PC-3 (cell line): Measurements from ENCODE around the gene SORL1. TPM values are rescaled to one million over a fixed set of nuclear protein-coding genes. Genes with fewer than 3 reads are reported as not detected.

ENCODE experiments used
- ATAC-seq: fragments of 200-7000 bp; cut with Tn5 transposase; 2 replicates; pipeline ENCODE4 v1.9.1; 2020; ENCODE audit warnings: mild to moderate bottlenecking, moderate library complexity
- BruUV-seq: library from RNA; stranded (reverse); fragments of 400-500 nt; replicated peaks from 2 replicates; lab custom pipeline; 2021; lab: Mats Ljungman, UMichigan
- CTCF ChIA-PET: fragments of 300-600 bp; sonication (Branson Sonifier 250); formaldehyde crosslinking; loops from one replicate; lab custom pipeline; 2022; ENCODE audit warnings: antibody characterized with exemption; lab: Charles Lee
- POLR2A ChIA-PET: fragments of 300-600 bp; sonication (Branson Sonifier 250); formaldehyde crosslinking; loops from one replicate; lab custom pipeline; 2022; ENCODE audit warnings: antibody characterized with exemption; ENCODE audit not compliant: unreplicated experiment; lab: Charles Lee
- DNase-seq: peaks from one replicate; pipeline ENCODE4 v3.0.0-alpha.2; 2015
- H2AFZ ChIP-seq: fragments of 300-600 bp; sonication (generic); 2 replicates; pipeline ENCODE4 v1.6.0; 2016; ENCODE audit warnings: antibody characterized with exemption, low read length
- H3F3A ChIP-seq: fragments of 300-600 bp; sonication (generic); one replicate; pipeline ENCODE4 v1.6.0; 2017; ENCODE audit warnings: antibody characterized with exemption, low read length, control low read depth, mild to moderate bottlenecking; ENCODE audit not compliant: unreplicated experiment
- H3K27ac ChIP-seq: fragments of 300-600 bp; sonication (generic); 2 replicates; pipeline ENCODE4 v1.5.1; 2016; ENCODE audit warnings: mild to moderate bottlenecking, low read length
- H3K27me3 ChIP-seq: fragments of 300-600 bp; sonication (generic); 2 replicates; pipeline ENCODE4 v1.6.1; 2016; ENCODE audit warnings: low read length, mixed read lengths
- H3K36me3 ChIP-seq: fragments of 300-600 bp; sonication (generic); 2 replicates; pipeline ENCODE4 v1.6.1; 2016; ENCODE audit warnings: low read depth, mixed run types, low read length, mixed read lengths
- H3K4me1 ChIP-seq: fragments of 300-600 bp; sonication (generic); 2 replicates; pipeline ENCODE4 v1.5.1; 2016; ENCODE audit warnings: low read length; ENCODE audit not compliant: insufficient read depth
- H3K4me2 ChIP-seq: fragments of 300-600 bp; sonication (generic); 2 replicates; pipeline ENCODE4 v1.6.0; 2016; ENCODE audit warnings: low read length
- H3K4me3 ChIP-seq: fragments of 300-600 bp; sonication (generic); 2 replicates; pipeline ENCODE4 v1.5.1; 2016; ENCODE audit warnings: mild to moderate bottlenecking, low read length, mixed read lengths
- H3K79me2 ChIP-seq: fragments of 300-600 bp; sonication (generic); 2 replicates; pipeline ENCODE4 v1.6.1; 2017; ENCODE audit warnings: low read length, mixed read lengths
- H3K9ac ChIP-seq: fragments of 300-600 bp; sonication (generic); 2 replicates; pipeline ENCODE4 v1.6.0; 2016; ENCODE audit warnings: mild to moderate bottlenecking, low read length
- H3K9me2 ChIP-seq: fragments of 300-600 bp; sonication (generic); replicated peaks from 2 replicates; pipeline ENCODE4 v1.6.1; 2016; ENCODE audit warnings: mixed run types, low read length, mixed read lengths
- H3K9me3 ChIP-seq: fragments of 300-600 bp; sonication (generic); 2 replicates; pipeline ENCODE4 v1.6.1; 2016; ENCODE audit warnings: low read length, mixed read lengths
- H4K20me1 ChIP-seq: fragments of 300-600 bp; sonication (generic); 2 replicates; pipeline ENCODE4 v1.6.1; 2016; ENCODE audit warnings: low read length, mixed read lengths
- CTCF ChIP-seq: fragments of 300-600 bp; sonication (generic); conservative IDR thresholded peaks from 2 replicates; pipeline ENCODE4 v1.5.1; 2017; ENCODE audit warnings: antibody characterized with exemption, low read depth, mild to moderate bottlenecking, low read length
- EZH2 ChIP-seq: fragments of 300-600 bp; sonication (generic); IDR thresholded peaks from one replicate; pipeline ENCODE4 v1.6.1; 2017; ENCODE audit warnings: antibody characterized with exemption, mild to moderate bottlenecking, low read length; ENCODE audit not compliant: unreplicated experiment
- EZH2phosphoT487 ChIP-seq: fragments of 300-600 bp; sonication (generic); IDR thresholded peaks from 2 replicates; pipeline ENCODE4 v1.6.1; 2018; ENCODE audit warnings: mild to moderate bottlenecking, antibody characterized with exemption, low read length, borderline replicate concordance
- intact Hi-C: fragments of 100-400 bp; cut with micrococcal nuclease; formaldehyde crosslinking; loops from 2 replicates; pipeline ENCODE4 v1.9.0; 2023
- total RNA-seq: library from RNA; depleted of rRNA; stranded (reverse); fragments of >200 nt; gene quantifications from 2 replicates; pipeline ENCODE4 v1.2.3, GENCODE V29; 2014

SORL1 gene
- total RNA-seq, 1 experiment from 2014 or later, result 53.7 TPM

- Histone ChIP-seq H3K9me2 (no peaks in the 10 kb centered on the region), H3K9ac (no peak overlapping the region), H3K4me2 (no peak overlapping the region), H3K4me3 (no peak overlapping the region), H3K27ac (no peak overlapping the region), H2AFZ (no peak overlapping the region), H3K79me2 (no peaks in the 10 kb centered on the region), H3F3A (no peaks in the 10 kb centered on the region), H3K9me3 (no peaks in the 10 kb centered on the region), H4K20me1 (no peaks in the 10 kb centered on the region), H3K4me1 (peaks cover 5% of the 10 kb centered on the region; the same call in 1 of the 2 replicates), H3K27me3 (no peaks in the 10 kb centered on the region), H3K36me3 (peaks cover 11% of the 10 kb centered on the region; the same call in 1 of the 2 replicates)
- no peak for TF ChIP-seq CTCF
- TF ChIP-seq EZH2, result no peak
- TF ChIP-seq EZH2phosphoT487, result no peak
- DNase-seq (no peak), ATAC-seq (no peak; the same call in 1 of the 2 replicates)
- ChIA-PET POLR2A (no interaction called here), CTCF (no interaction called here)
- intact Hi-C loops, result no loop called here
- no TSS peak for BruUV-seq
These were observed 88.5 kb downstream of the SORL1 start for GRCh38 chr11:121540627-121541026.

- Histone ChIP-seq H3K27me3 (no peaks in the 10 kb centered on the region), H3K4me2 (no peak overlapping the region), H3K9me2 (no peaks in the 10 kb centered on the region), H3K27ac (no peak overlapping the region), H3K9ac (no peak overlapping the region), H2AFZ (no peak overlapping the region), H3K9me3 (no peaks in the 10 kb centered on the region), H3F3A (no peaks in the 10 kb centered on the region), H3K79me2 (no peaks in the 10 kb centered on the region), H3K36me3 (peaks cover 24% of the 10 kb centered on the region), H4K20me1 (no peaks in the 10 kb centered on the region), H3K4me3 (no peak overlapping the region), H3K4me1 (no peaks in the 10 kb centered on the region)
- ATAC-seq (no peak), DNase-seq (no peak)
- no TSS peak for BruUV-seq
- ChIA-PET POLR2A (no interaction called here), CTCF (no interaction called here)
- intact Hi-C loops, result no loop called here
- TF ChIP-seq EZH2 (no peak), CTCF (no peak), EZH2phosphoT487 (no peak)
These were observed 91.8 kb downstream of the SORL1 start for GRCh38 chr11:121543836-121544380.

GRCh38 chr11:121544956-121545355 is 92.8 kb downstream of the SORL1 start:
- no peaks in the 10 kb centered on the region for H3K9me2 ChIP-seq
- H3F3A ChIP-seq, result no peaks in the 10 kb centered on the region
- ChIA-PET POLR2A (no interaction called here), CTCF (no interaction called here)
- no peaks in the 10 kb centered on the region for H4K20me1 ChIP-seq
- ATAC-seq (no peak), DNase-seq (no peak)
- no peak overlapping the region for H3K9ac ChIP-seq
- no peaks in the 10 kb centered on the region for H3K9me3 ChIP-seq
- no peak overlapping the region for H3K4me3 ChIP-seq
- no peaks in the 10 kb centered on the region for H3K79me2 ChIP-seq
- no peak for TF ChIP-seq EZH2phosphoT487
- no peak for TF ChIP-seq EZH2
- TF ChIP-seq CTCF, result no peak
- H2AFZ ChIP-seq, result no peak overlapping the region
- no peaks in the 10 kb centered on the region for H3K27me3 ChIP-seq
- peaks cover 24% of the 10 kb centered on the region for H3K36me3 ChIP-seq
- intact Hi-C loops, result no loop called here
- H3K27ac ChIP-seq, result no peak overlapping the region
- no peaks in the 10 kb centered on the region for H3K4me1 ChIP-seq
- H3K4me2 ChIP-seq, result no peak overlapping the region
- no TSS peak for BruUV-seq
